ENCODE results near the gene BRF1.
A peak's percentile ranks its signal among the peaks of the same experiment; 100 is the strongest.

The BRF1 gene

GRCh38 chr14:105168496-105168978, 132.3 kb downstream of the BRF1 start, which contains the start of gene JAG2:
Gene JAG2, minus strand, starts transcription at chr14:105168776. Its CDS starts 356 bp downstream, at chr14:105168420.
- peak; percentile 51 for DNase-seq

- DNase-seq = no peak
Measured at GRCh38 chr14:105168093-105168420, 132.7 kb downstream of the BRF1 start.

- no peak for DNase-seq
Measured at GRCh38 chr14:105167303-105168092, 133.3 kb downstream of the BRF1 start.

- peak; percentile 33 for DNase-seq
Measured at GRCh38 chr14:105166571-105167302, 134.1 kb downstream of the BRF1 start.

- DNase-seq = peak; percentile 70
Measured at GRCh38 chr14:105165761-105166485, 134.9 kb downstream of the BRF1 start.

- DNase-seq = peak; percentile 51
Measured at GRCh38 chr14:105165134-105165704, 135.6 kb downstream of the BRF1 start.

GRCh38 chr14:105163040-105163742, 137.6 kb downstream of the BRF1 start:
- no peak for DNase-seq

GRCh38 chr14:105162669-105162979, 138.2 kb downstream of the BRF1 start:
- DNase-seq = no peak

GRCh38 chr14:105161964-105162668, 138.7 kb downstream of the BRF1 start:
- DNase-seq = no peak

GRCh38 chr14:105161309-105161708, 139.5 kb downstream of the BRF1 start:
- DNase-seq = peak; percentile 92

GRCh38 chr14:105160776-105161175, 140.0 kb downstream of the BRF1 start:
- DNase-seq = no peak

GRCh38 chr14:105159344-105159743, 141.5 kb downstream of the BRF1 start:
- DNase-seq = no peak

All from NCI-H1105 treated with DMSO at 0.1 percent for 48 hours (cell line).